Pulmonary artery endothelial cell (primary cell): ENCODE measurements around the gene IFNAR2. TPM values are rescaled to one million over a fixed set of nuclear protein-coding genes. Genes with fewer than 3 reads are reported as not detected.
"Not testable (repeated sequence)": the region's sequence is repeated elsewhere in the genome, so short reads cannot be mapped to it uniquely, and the experiment has no call there.

Source experiments
- DNase-seq: peaks from one replicate; pipeline ENCODE4 v3.0.0-alpha.2; 2011; ENCODE audit warnings: low read depth, low spot score
- total RNA-seq: library from RNA; depleted of rRNA; stranded (reverse); fragments of >200 nt; gene quantifications from 2 replicates; pipeline ENCODE4 v1.2.3, GENCODE V29; 2014

Gene IFNAR2
- total RNA-seq, 1 donor from 2014 or later: 13.9 TPM

- DNase-seq: no peak
Observed at GRCh38 chr21:33214056-33214455, 15.7 kb upstream of the IFNAR2 start.

- no peak for DNase-seq
Observed at GRCh38 chr21:33217138-33217520, 12.6 kb upstream of the IFNAR2 start.

GRCh38 chr21:33219300-33219699 is 10.4 kb upstream of the IFNAR2 start:
- no peak for DNase-seq

- no peak for DNase-seq
Observed at GRCh38 chr21:33219954-33220353, 9.8 kb upstream of the IFNAR2 start.

- not testable (repeated sequence) for DNase-seq
Observed at GRCh38 chr21:33225376-33225775, 4.4 kb upstream of the IFNAR2 start.

- no peak for DNase-seq
Observed at GRCh38 chr21:33228455-33228854, 1.3 kb upstream of the IFNAR2 start.

- no peak for DNase-seq
Observed at GRCh38 chr21:33229099-33229783, 497 bp upstream of the IFNAR2 start.

- DNase-seq: peak; percentile 39
Observed at GRCh38 chr21:33230545-33231324, 997 bp downstream of the IFNAR2 start.

GRCh38 chr21:33231526-33231925 is 1.8 kb downstream of the IFNAR2 start:
- no peak for DNase-seq

- no peak for DNase-seq
Observed at GRCh38 chr21:33232291-33233034, 2.7 kb downstream of the IFNAR2 start.

- DNase-seq: no peak
Observed at GRCh38 chr21:33234635-33235520, 5.1 kb downstream of the IFNAR2 start.

GRCh38 chr21:33236013-33236686 is 6.4 kb downstream of the IFNAR2 start:
- DNase-seq: no peak

GRCh38 chr21:33236766-33237165 is 7.0 kb downstream of the IFNAR2 start:
- no peak for DNase-seq

GRCh38 chr21:33237486-33237885 is 7.7 kb downstream of the IFNAR2 start:
- no peak for DNase-seq

GRCh38 chr21:33238146-33238545 is 8.4 kb downstream of the IFNAR2 start:
- no peak for DNase-seq

GRCh38 chr21:33238565-33239255 is 9.0 kb downstream of the IFNAR2 start:
- DNase-seq: no peak

- DNase-seq: not testable (repeated sequence)
Observed at GRCh38 chr21:33239559-33240127, 9.9 kb downstream of the IFNAR2 start.

GRCh38 chr21:33240404-33240803 is 10.7 kb downstream of the IFNAR2 start:
- no peak for DNase-seq

GRCh38 chr21:33241846-33242245 is 12.1 kb downstream of the IFNAR2 start:
- no peak for DNase-seq

GRCh38 chr21:33242846-33243245 is 13.1 kb downstream of the IFNAR2 start:
- not testable (repeated sequence) for DNase-seq
